Lung (tissue), 12 donors: ENCODE data around the gene PKN2. TPM values are rescaled to one million over a fixed set of nuclear protein-coding genes. Genes with fewer than 3 reads are reported as not detected.
A peak's percentile ranks its signal among the peaks of the same experiment; 100 is the strongest.

Experiments
- ATAC-seq: fragments of 200-7000 bp; cut with Tn5 transposase; one replicate; pipeline ENCODE4 v1.9.1; 2020; ENCODE audit warnings: moderate number of reproducible peaks; ENCODE audit not compliant: insufficient read depth, low FRiP score
- DNase-seq, 3 donors: peaks; one replicate each; pipeline ENCODE4 v3.0.0-alpha.2; 2013 to 2017
- H3K27ac ChIP-seq, 2 donors: one replicate each; pipeline ENCODE4 v1.5.1; 2013; ENCODE audit warnings: mild to moderate bottlenecking in 2 of 2, moderate library complexity in 2 of 2, control low read depth in 1 of 2, inconsistent platforms in 1 of 2, low read depth in 1 of 2, low read length in 1 of 2
- H3K27me3 ChIP-seq, 3 donors: one replicate each; pipeline ENCODE4 v1.5.1; 2013; ENCODE audit warnings: low read length in 2 of 3; ENCODE audit not compliant: control insufficient read depth in 3 of 3, insufficient read depth in 3 of 3
- H3K36me3 ChIP-seq, 4 donors: one replicate each; pipeline ENCODE4 v1.5.1; 2013; ENCODE audit warnings: low read length in 4 of 4, mild to moderate bottlenecking in 1 of 4, moderate library complexity in 1 of 4; ENCODE audit not compliant: control insufficient read depth in 4 of 4, insufficient read depth in 4 of 4
- H3K4me1 ChIP-seq, 5 donors: one replicate each; pipeline ENCODE4 v1.5.1; 2013; ENCODE audit warnings: low read length in 5 of 5, mild to moderate bottlenecking in 2 of 5, moderate library complexity in 1 of 5; ENCODE audit not compliant: control insufficient read depth in 5 of 5, insufficient read depth in 5 of 5
- H3K4me3 ChIP-seq: one replicate; pipeline ENCODE4 v1.5.1; 2013; ENCODE audit warnings: mild to moderate bottlenecking, control low read depth, moderate library complexity
- H3K9ac ChIP-seq, 2 donors: one replicate each; pipeline ENCODE4 v1.5.1; 2013; ENCODE audit warnings: low read length in 2 of 2, control low read depth in 1 of 2; ENCODE audit not compliant: insufficient read depth in 1 of 2
- H3K9me3 ChIP-seq, 4 donors: one replicate each; pipeline ENCODE4 v1.5.1; 2013; ENCODE audit warnings: low read length in 3 of 4, mild to moderate bottlenecking in 1 of 4, moderate library complexity in 1 of 4; ENCODE audit not compliant: control insufficient read depth in 4 of 4, insufficient read depth in 3 of 4
- WGBS, 2 donors: extraction: QIAGEN DNeasy Blood & Tissue Kit; methylation state at CpG; one replicate each; pipeline ENCODE4 v1.1.7; 2013; 5-methylcytosine and 5-hydroxymethylcytosine counted together
- polyA plus RNA-seq, 2 donors: library from polyadenylated mRNA; stranded (reverse); fragments of 200-250 nt; gene quantifications; one replicate each; pipeline ENCODE4 v1.2.1, GENCODE V29; 2013
- total RNA-seq, 2 donors: library from RNA; depleted of rRNA in 1 of 2; stranded (reverse); fragments of >200 nt in 1 of 2; gene quantifications; one replicate each; pipeline ENCODE4 v1.2.1, GENCODE V29; 2014 to 2021
- TF ChIP-seq, protein P1 (sequence below): IDR thresholded peaks from 2 replicates; pipeline ENCODE4 v1.5.1; 2012; ENCODE audit warnings: mild to moderate bottlenecking; ENCODE audit errors: control extremely low read depth, extremely low read depth
- donor health status: control.
- donor health status: control.
- donor health status: Bipolar disorder and iron deficiency.
- donor health status: healthy.
- donor health status: DM: yes; HTN: yes; CAD: no.

PKN2 gene
- total and polyA plus RNA-seq, 4 donors: 9.5 to 130 (median 24.8) TPM

DNA sequence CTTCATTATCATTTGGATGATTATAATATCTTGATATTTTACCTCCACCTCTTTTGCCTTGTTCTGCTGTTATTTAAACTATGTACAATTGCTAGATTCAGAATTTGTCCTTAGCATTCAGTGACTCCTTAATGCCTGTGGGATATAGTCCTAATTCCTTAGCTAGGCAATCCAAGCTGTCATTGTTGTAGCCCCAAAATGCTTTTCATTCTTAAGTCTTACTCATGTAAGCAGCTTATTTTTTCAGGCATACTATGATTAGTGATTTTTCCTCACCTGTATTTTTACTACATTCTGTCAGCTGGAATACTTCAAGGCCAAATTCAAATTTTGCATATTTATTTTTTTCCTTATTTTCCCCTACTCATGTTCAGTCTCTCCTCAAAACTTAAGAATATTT is 13.4 kb downstream of the PKN2 start:
- Histone ChIP-seq H3K4me1 (peaks cover 0 to 8% (median 5%) of the 10 kb centered on the region in 5 donors), H3K9ac (no peak overlapping the region), H3K27ac (no peak overlapping the region), H3K27me3 (no peaks in the 10 kb centered on the region), H3K9me3 (no peaks in the 10 kb centered on the region), H3K36me3 (peaks cover 0 to 18% (median 3%) of the 10 kb centered on the region in 4 donors), H3K4me3 (no peak overlapping the region)
- DNase-seq (no peak), ATAC-seq (no peak)
- TF ChIP-seq, protein P1, sequence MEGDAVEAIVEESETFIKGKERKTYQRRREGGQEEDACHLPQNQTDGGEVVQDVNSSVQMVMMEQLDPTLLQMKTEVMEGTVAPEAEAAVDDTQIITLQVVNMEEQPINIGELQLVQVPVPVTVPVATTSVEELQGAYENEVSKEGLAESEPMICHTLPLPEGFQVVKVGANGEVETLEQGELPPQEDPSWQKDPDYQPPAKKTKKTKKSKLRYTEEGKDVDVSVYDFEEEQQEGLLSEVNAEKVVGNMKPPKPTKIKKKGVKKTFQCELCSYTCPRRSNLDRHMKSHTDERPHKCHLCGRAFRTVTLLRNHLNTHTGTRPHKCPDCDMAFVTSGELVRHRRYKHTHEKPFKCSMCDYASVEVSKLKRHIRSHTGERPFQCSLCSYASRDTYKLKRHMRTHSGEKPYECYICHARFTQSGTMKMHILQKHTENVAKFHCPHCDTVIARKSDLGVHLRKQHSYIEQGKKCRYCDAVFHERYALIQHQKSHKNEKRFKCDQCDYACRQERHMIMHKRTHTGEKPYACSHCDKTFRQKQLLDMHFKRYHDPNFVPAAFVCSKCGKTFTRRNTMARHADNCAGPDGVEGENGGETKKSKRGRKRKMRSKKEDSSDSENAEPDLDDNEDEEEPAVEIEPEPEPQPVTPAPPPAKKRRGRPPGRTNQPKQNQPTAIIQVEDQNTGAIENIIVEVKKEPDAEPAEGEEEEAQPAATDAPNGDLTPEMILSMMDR: no peak

DNA sequence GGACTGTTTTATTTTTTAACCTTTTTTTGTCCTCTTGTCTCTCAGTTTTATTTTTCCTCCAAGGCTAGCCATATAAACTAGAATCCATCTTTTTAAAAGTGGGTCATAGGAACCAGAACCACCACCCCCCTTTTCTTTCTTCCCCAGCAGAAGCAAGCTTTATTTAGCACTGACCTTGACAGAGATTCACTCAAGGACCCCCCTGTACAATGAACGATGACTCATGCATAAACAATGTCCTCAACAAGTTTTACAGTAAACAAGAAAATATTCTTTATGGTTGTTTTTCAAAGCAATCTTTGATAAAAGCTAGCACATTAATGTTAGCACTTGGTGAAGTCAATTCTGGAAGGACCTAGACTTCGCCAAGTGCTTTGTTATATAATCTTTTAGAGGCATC is 14.1 kb downstream of the PKN2 start:
- peak in 1 of 3 donors; percentile 28 for DNase-seq
- TF ChIP-seq, protein P1: no peak
- no peak overlapping the region for H3K27ac ChIP-seq

DNA sequence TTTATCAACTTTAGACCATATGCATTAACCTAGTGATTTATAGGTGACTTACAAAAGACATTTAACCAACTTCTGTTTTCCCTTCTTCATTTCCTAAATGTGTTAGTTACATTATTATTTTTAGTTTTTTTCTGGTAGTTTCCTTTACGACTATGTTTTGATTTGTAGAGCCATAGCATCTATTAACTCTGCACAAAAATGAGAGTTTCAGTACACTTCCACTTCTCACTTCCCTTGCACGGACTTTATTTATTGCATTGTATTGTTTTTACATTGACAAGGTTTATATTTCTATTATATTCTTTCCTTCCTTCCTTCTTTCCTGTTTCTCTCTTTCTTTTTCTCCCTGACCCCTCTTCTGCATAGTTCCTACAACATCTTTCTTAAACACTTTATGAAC is 14.7 kb downstream of the PKN2 start:
- TF ChIP-seq, protein P1: no peak

More for the DNA sequence above, 14.1 kb downstream of the PKN2 start:
- peaks cover 0 to 15% (median 3%) of the 10 kb centered on the region in 4 donors for H3K36me3 ChIP-seq
- no peak for ATAC-seq
- H3K27me3 ChIP-seq: no peaks in the 10 kb centered on the region
- 57 to 82% methylated on average over 2 of the region's 2 CpGs for WGBS, 2 donors
- H3K9ac ChIP-seq: no peak overlapping the region
- no peak overlapping the region for H3K4me3 ChIP-seq
- no peaks in the 10 kb centered on the region for H3K9me3 ChIP-seq
- H3K4me1 ChIP-seq: peaks cover 0 to 8% (median 5%) of the 10 kb centered on the region in 5 donors

DNA sequence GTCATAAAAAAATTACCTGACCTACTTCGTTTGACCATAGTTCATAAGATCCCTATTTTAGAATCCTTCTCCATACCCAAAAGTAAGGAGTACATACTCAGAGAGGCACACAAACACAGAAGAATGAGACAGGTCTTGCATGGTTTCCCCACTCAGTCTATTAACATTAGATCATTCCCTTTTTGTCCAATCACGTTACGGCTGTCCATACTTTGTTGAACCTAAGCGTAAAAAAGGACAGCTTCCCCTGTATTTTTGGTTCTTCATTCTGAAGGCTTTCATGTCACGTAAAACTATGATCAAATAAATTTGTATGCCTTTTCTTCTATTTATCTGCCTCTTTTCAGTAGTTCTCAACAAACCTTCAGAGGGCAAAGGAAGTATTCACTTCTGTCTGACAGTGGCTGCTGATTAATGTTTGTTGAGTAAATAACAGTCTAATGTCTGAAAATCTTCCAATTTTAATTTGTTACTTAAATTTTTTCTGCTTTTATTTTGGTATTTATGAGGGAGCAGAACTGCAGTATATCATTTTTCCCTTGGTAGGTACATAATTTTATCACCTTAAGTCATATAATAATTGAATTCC is 16.4 kb downstream of the PKN2 start:
- no peak overlapping the region for H3K9ac ChIP-seq
- no peak overlapping the region for H3K4me3 ChIP-seq
- TF ChIP-seq, protein P1: no peak
- 64 to 74% methylated on average over 5 of the region's 5 CpGs for WGBS, 2 donors
- H3K36me3 ChIP-seq: peaks cover 0 to 6% (median 0%) of the 10 kb centered on the region in 4 donors
- no peaks in the 10 kb centered on the region for H3K27me3 ChIP-seq
- no peak overlapping the region for H3K27ac ChIP-seq
- no peaks in the 10 kb centered on the region for H3K9me3 ChIP-seq
- ATAC-seq: no peak
- no peak for DNase-seq
- peaks cover 0 to 6% (median 4%) of the 10 kb centered on the region in 5 donors for H3K4me1 ChIP-seq

More for the DNA sequence above, 14.7 kb downstream of the PKN2 start:
- Histone ChIP-seq H3K4me1 (peaks cover 0 to 8% (median 5%) of the 10 kb centered on the region in 5 donors), H3K9me3 (no peaks in the 10 kb centered on the region), H3K4me3 (no peak overlapping the region), H3K9ac (no peak overlapping the region), H3K27ac (no peak overlapping the region), H3K36me3 (peaks cover 0 to 10% (median 3%) of the 10 kb centered on the region in 4 donors), H3K27me3 (no peaks in the 10 kb centered on the region)
- 26 to 44% methylated on average over 2 of the region's 2 CpGs for whole genome bisulfite sequencing, 2 donors
- DNase-seq (no peak), ATAC-seq (no peak)
